Parathyroid adenoma (tissue), 2 donors: ENCODE measurements around the gene DYSF.

Source experiments
- H2AFZ ChIP-seq: fragments of 300-600 bp; sonication (generic); one replicate; pipeline ENCODE4 v1.7.0; 2017; ENCODE audit warnings: antibody characterized with exemption, mild to moderate bottlenecking
- H3K27ac ChIP-seq: fragments of 300-600 bp; sonication (generic); one replicate; pipeline ENCODE4 v1.7.0; 2017
- H3K27me3 ChIP-seq: fragments of 300-600 bp; sonication (generic); one replicate; pipeline ENCODE4 v1.7.0; 2017; ENCODE audit warnings: low read length; ENCODE audit not compliant: control insufficient read depth, insufficient read depth
- H3K36me3 ChIP-seq: fragments of 300-600 bp; sonication (generic); one replicate; pipeline ENCODE4 v1.7.0; 2017; ENCODE audit warnings: low read length; ENCODE audit not compliant: control insufficient read depth, insufficient read depth
- H3K4me1 ChIP-seq: fragments of 300-600 bp; sonication (generic); one replicate; pipeline ENCODE4 v1.7.0; 2017; ENCODE audit warnings: control low read depth
- H3K4me2 ChIP-seq: fragments of 300-600 bp; sonication (generic); one replicate; pipeline ENCODE4 v1.7.0; 2017; ENCODE audit warnings: low read length
- H3K4me3 ChIP-seq: fragments of 300-600 bp; sonication (generic); one replicate; pipeline ENCODE4 v1.7.0; 2017; ENCODE audit warnings: low read depth, low read length
- H3K79me2 ChIP-seq: fragments of 300-600 bp; sonication (generic); one replicate; pipeline ENCODE4 v1.7.0; 2017; ENCODE audit warnings: control low read depth
- H3K9ac ChIP-seq: fragments of 300-600 bp; sonication (generic); one replicate; pipeline ENCODE4 v1.7.0; 2017; ENCODE audit warnings: mild to moderate bottlenecking
- H3K9me3 ChIP-seq: fragments of 300-600 bp; sonication (generic); one replicate; pipeline ENCODE4 v1.7.0; 2017; ENCODE audit warnings: low read length; ENCODE audit not compliant: control insufficient read depth
- CTCF ChIP-seq: fragments of 300-600 bp; sonication (generic); IDR thresholded peaks from one replicate; pipeline ENCODE4 v1.7.0; 2017; ENCODE audit warnings: antibody characterized with exemption, mild to moderate bottlenecking
- donor health status: primary hyperparathyroidism.

Gene DYSF

GRCh38 chr2:71555798-71556454, 102.6 kb downstream of the DYSF start:
- Histone ChIP-seq H3K4me2 (no peak overlapping the region), H3K4me3 (no peak overlapping the region), H3K36me3 (no peaks in the 10 kb centered on the region), H3K27me3 (no peaks in the 10 kb centered on the region), H3K9ac (no peak overlapping the region), H3K9me3 (no peaks in the 10 kb centered on the region), H2AFZ (no peak overlapping the region), H3K27ac (no peak overlapping the region), H3K79me2 (no peaks in the 10 kb centered on the region), H3K4me1 (no peaks in the 10 kb centered on the region)
- TF ChIP-seq CTCF = no peak

GRCh38 chr2:71556692-71557250, 103.4 kb downstream of the DYSF start:
- no peak for TF ChIP-seq CTCF
- H3K36me3 ChIP-seq = no peaks in the 10 kb centered on the region
- no peaks in the 10 kb centered on the region for H3K27me3 ChIP-seq
- no peaks in the 10 kb centered on the region for H3K79me2 ChIP-seq
- H3K9me3 ChIP-seq = no peaks in the 10 kb centered on the region
- H3K9ac ChIP-seq = no peak overlapping the region
- no peak overlapping the region for H2AFZ ChIP-seq
- no peak overlapping the region for H3K27ac ChIP-seq
- H3K4me1 ChIP-seq = no peaks in the 10 kb centered on the region
- H3K4me3 ChIP-seq = no peak overlapping the region
- no peak overlapping the region for H3K4me2 ChIP-seq

- H3K36me3 ChIP-seq = no peaks in the 10 kb centered on the region
- H3K4me1 ChIP-seq = no peaks in the 10 kb centered on the region
- no peaks in the 10 kb centered on the region for H3K79me2 ChIP-seq
- no peaks in the 10 kb centered on the region for H3K9me3 ChIP-seq
- H3K9ac ChIP-seq = no peak overlapping the region
- no peak overlapping the region for H3K4me2 ChIP-seq
- no peak overlapping the region for H2AFZ ChIP-seq
- TF ChIP-seq CTCF = peak; percentile 7
- H3K27ac ChIP-seq = no peak overlapping the region
- H3K4me3 ChIP-seq = no peak overlapping the region
- no peaks in the 10 kb centered on the region for H3K27me3 ChIP-seq
Measured at GRCh38 chr2:71557321-71557720, 104.0 kb downstream of the DYSF start.

- TF ChIP-seq CTCF = no peak
- H3K27me3 ChIP-seq = no peaks in the 10 kb centered on the region
- no peaks in the 10 kb centered on the region for H3K9me3 ChIP-seq
- H3K79me2 ChIP-seq = no peaks in the 10 kb centered on the region
- H3K4me1 ChIP-seq = no peaks in the 10 kb centered on the region
- no peak overlapping the region for H3K4me2 ChIP-seq
- H3K27ac ChIP-seq = no peak overlapping the region
- no peak overlapping the region for H3K4me3 ChIP-seq
- no peaks in the 10 kb centered on the region for H3K36me3 ChIP-seq
- no peak overlapping the region for H2AFZ ChIP-seq
- no peak overlapping the region for H3K9ac ChIP-seq
Measured at GRCh38 chr2:71558300-71559051, 105.1 kb downstream of the DYSF start.
